Hepatocyte (in vitro differentiated cells): ENCODE results near the gene PTPRN2. TPM values are rescaled to one million over a fixed set of nuclear protein-coding genes. Genes with fewer than 3 reads are reported as not detected.

Experiments used
- DNase-seq: peaks from one replicate; pipeline ENCODE4 v3.0.0-alpha.2; 2016; ENCODE audit warnings: low spot score
- H2AFZ ChIP-seq: fragments of 200-600 bp; sonication (generic); 2 replicates; pipeline ENCODE4 v1.6.0; 2016; ENCODE audit warnings: antibody characterized with exemption, mild to moderate bottlenecking
- H3K27ac ChIP-seq: fragments of 200-600 bp; sonication (generic); 2 replicates; pipeline ENCODE4 v1.5.1; 2016; ENCODE audit warnings: mild to moderate bottlenecking
- H3K27me3 ChIP-seq: fragments of 200-600 bp; sonication (generic); 2 replicates; pipeline ENCODE4 v1.6.1; 2016
- H3K36me3 ChIP-seq: fragments of 200-600 bp; sonication (generic); replicated peaks from 2 replicates; pipeline ENCODE4 v1.5.1; 2016; ENCODE audit warnings: low read depth; ENCODE audit not compliant: insufficient read depth
- H3K4me1 ChIP-seq: fragments of 200-600 bp; sonication (generic); 2 replicates; pipeline ENCODE4 v1.5.1; 2016; ENCODE audit warnings: mild to moderate bottlenecking, moderate library complexity; ENCODE audit not compliant: insufficient read depth
- H3K4me2 ChIP-seq: fragments of 200-600 bp; sonication (generic); 2 replicates; pipeline ENCODE4 v1.6.0; 2016
- H3K4me3 ChIP-seq: fragments of 200-600 bp; sonication (generic); 2 replicates; pipeline ENCODE4 v1.5.1; 2016; ENCODE audit warnings: mild to moderate bottlenecking
- H3K79me2 ChIP-seq: fragments of 200-600 bp; sonication (generic); 2 replicates; pipeline ENCODE4 v1.6.0; 2017; ENCODE audit warnings: mild to moderate bottlenecking
- H3K9me2 ChIP-seq: fragments of 200-600 bp; sonication (generic); replicated peaks from 2 replicates; pipeline ENCODE4 v1.6.0; 2017; ENCODE audit warnings: mild to moderate bottlenecking; ENCODE audit not compliant: insufficient read depth
- H3K9me3 ChIP-seq: fragments of 200-600 bp; sonication (generic); 2 replicates; pipeline ENCODE4 v1.5.1; 2016; ENCODE audit warnings: low read depth, mild to moderate bottlenecking
- H4K20me1 ChIP-seq: fragments of 200-600 bp; sonication (generic); 2 replicates; pipeline ENCODE4 v1.6.0; 2016; ENCODE audit warnings: mild to moderate bottlenecking; ENCODE audit not compliant: insufficient read depth, poor library complexity, severe bottlenecking
- CTCF ChIP-seq: fragments of 200-600 bp; sonication (generic); IDR thresholded peaks from 2 replicates; pipeline ENCODE4 v1.5.1; 2016; ENCODE audit warnings: antibody characterized with exemption, mild to moderate bottlenecking; ENCODE audit not compliant: poor library complexity
- EZH2 ChIP-seq: fragments of 200-600 bp; sonication (generic); IDR thresholded peaks from 2 replicates; pipeline ENCODE4 v1.6.1; 2016; ENCODE audit warnings: antibody characterized with exemption, mild to moderate bottlenecking, borderline replicate concordance
- EZH2phosphoT487 ChIP-seq: fragments of 200-600 bp; sonication (generic); IDR thresholded peaks from one replicate; pipeline ENCODE4 v1.6.1; 2018; ENCODE audit warnings: antibody characterized with exemption, mild to moderate bottlenecking, low read depth, moderate library complexity; ENCODE audit not compliant: unreplicated experiment, severe bottlenecking
- WGBS: methylation state at CpG from one replicate; pipeline ENCODE4 v1.1.6; 2016; ENCODE audit warnings: low lambda C conversion rate; ENCODE audit errors: missing lambda C conversion rate; 5-methylcytosine and 5-hydroxymethylcytosine counted together
- polyA plus RNA-seq: library from polyadenylated mRNA; unstranded; fragments of >200 nt; fragmentation: Nextera tagmentation; extraction: Ambion mirVana; gene quantifications from 2 replicates; pipeline ENCODE4 v1.2.1, GENCODE V29; 2016
- total RNA-seq: library from RNA; depleted of rRNA; stranded (reverse); fragments of >200 nt; gene quantifications from 2 replicates; pipeline ENCODE4 v1.2.3, GENCODE V29; 2014

PTPRN2 gene
- total and polyA plus RNA-seq, 2 experiments from 2014 or later = 2.1 to 3.3 TPM

GRCh38 chr7:158557441-158557755 lies 30.2 kb downstream of the PTPRN2 start:
- Histone ChIP-seq H3K27ac (no peak overlapping the region), H3K36me3 (no peaks in the 10 kb centered on the region), H3K4me2 (no peak overlapping the region), H2AFZ (no peak overlapping the region), H3K4me3 (no peak overlapping the region), H3K9me2 (no peaks in the 10 kb centered on the region), H3K27me3 (no peaks in the 10 kb centered on the region), H3K79me2 (no peaks in the 10 kb centered on the region), H3K9me3 (no peaks in the 10 kb centered on the region), H4K20me1 (no peaks in the 10 kb centered on the region), H3K4me1 (no peaks in the 10 kb centered on the region)
- no peak for DNase-seq
- 89% methylated on average over 9 of the region's 9 CpGs for WGBS
- no peak for TF ChIP-seq EZH2
- no peak for TF ChIP-seq EZH2phosphoT487
- no peak for TF ChIP-seq CTCF

GRCh38 chr7:158556721-158557440 lies 30.7 kb downstream of the PTPRN2 start:
- H3K27me3 ChIP-seq = no peaks in the 10 kb centered on the region
- no peak overlapping the region for H3K4me3 ChIP-seq
- no peaks in the 10 kb centered on the region for H3K79me2 ChIP-seq
- no peaks in the 10 kb centered on the region for H4K20me1 ChIP-seq
- no peaks in the 10 kb centered on the region for H3K9me3 ChIP-seq
- no peaks in the 10 kb centered on the region for H3K9me2 ChIP-seq
- no peaks in the 10 kb centered on the region for H3K4me1 ChIP-seq
- no peaks in the 10 kb centered on the region for H3K36me3 ChIP-seq
- no peak overlapping the region for H3K27ac ChIP-seq
- TF ChIP-seq CTCF = no peak
- TF ChIP-seq EZH2phosphoT487 = no peak
- H3K4me2 ChIP-seq = no peak overlapping the region
- DNase-seq = no peak
- WGBS = 97% methylated on average over 36 of the region's 69 CpGs
- no peak overlapping the region for H2AFZ ChIP-seq

GRCh38 chr7:158555034-158555520 lies 32.5 kb downstream of the PTPRN2 start:
- no peaks in the 10 kb centered on the region for H3K9me2 ChIP-seq
- WGBS = 92% methylated on average over 18 of the region's 18 CpGs
- DNase-seq = no peak
- no peak overlapping the region for H3K27ac ChIP-seq
- no peaks in the 10 kb centered on the region for H3K79me2 ChIP-seq
- no peaks in the 10 kb centered on the region for H4K20me1 ChIP-seq
- H3K4me3 ChIP-seq = no peak overlapping the region
- no peaks in the 10 kb centered on the region for H3K4me1 ChIP-seq
- no peaks in the 10 kb centered on the region for H3K36me3 ChIP-seq
- no peak overlapping the region for H3K4me2 ChIP-seq
- no peak overlapping the region for H2AFZ ChIP-seq
- no peaks in the 10 kb centered on the region for H3K9me3 ChIP-seq
- no peak for TF ChIP-seq EZH2
- no peak for TF ChIP-seq EZH2phosphoT487
- TF ChIP-seq CTCF = no peak
- no peaks in the 10 kb centered on the region for H3K27me3 ChIP-seq
